Neural progenitor cell (in vitro differentiated cells): ENCODE data around the gene CTXND1. TPM values are rescaled to one million over a fixed set of nuclear protein-coding genes. Genes with fewer than 3 reads are reported as not detected.

ENCODE experiments used
- DNase-seq: peaks from one replicate; pipeline ENCODE4 v3.0.0-alpha.2; 2016; ENCODE audit warnings: low spot score
- H2AFZ ChIP-seq: fragments of 200-600 bp; sonication (generic); replicated peaks from 2 replicates; pipeline ENCODE4 v1.6.1; 2016; ENCODE audit warnings: antibody characterized with exemption
- H3F3A ChIP-seq: fragments of 200-600 bp; sonication (generic); 2 replicates; pipeline ENCODE4 v1.6.1; 2016; ENCODE audit warnings: antibody characterized with exemption, low read depth
- H3K27ac ChIP-seq: fragments of 200-600 bp; sonication (generic); 2 replicates; pipeline ENCODE4 v1.5.1; 2016; ENCODE audit warnings: mild to moderate bottlenecking
- H3K27me3 ChIP-seq: fragments of 200-600 bp; sonication (generic); 2 replicates; pipeline ENCODE4 v1.6.1; 2016; ENCODE audit warnings: mild to moderate bottlenecking, moderate library complexity
- H3K36me3 ChIP-seq: fragments of 200-600 bp; sonication (generic); 2 replicates; pipeline ENCODE4 v1.5.1; 2016
- H3K4me1 ChIP-seq: fragments of 200-600 bp; sonication (generic); 2 replicates; pipeline ENCODE4 v1.6.1; 2016; ENCODE audit warnings: mixed run types
- H3K4me2 ChIP-seq: fragments of 200-600 bp; sonication (generic); 2 replicates; pipeline ENCODE4 v1.6.1; 2016
- H3K4me3 ChIP-seq: fragments of 200-600 bp; sonication (generic); 2 replicates; pipeline ENCODE4 v1.5.1; 2016
- H3K79me2 ChIP-seq: fragments of 200-600 bp; sonication (generic); 2 replicates; pipeline ENCODE4 v1.6.1; 2016; ENCODE audit warnings: low read depth
- H3K9ac ChIP-seq: fragments of 200-600 bp; sonication (generic); 2 replicates; pipeline ENCODE4 v1.6.1; 2016
- H3K9me3 ChIP-seq: fragments of 200-600 bp; sonication (generic); 2 replicates; pipeline ENCODE4 v1.5.1; 2016; ENCODE audit warnings: low read depth
- H4K20me1 ChIP-seq: fragments of 200-600 bp; sonication (generic); 2 replicates; pipeline ENCODE4 v1.6.1; 2016; ENCODE audit warnings: low read depth
- H3K27ac Mint-ChIP-seq: 3 replicates; pipeline ENCODE4 v1.8.0; 2021; ENCODE audit warnings: mixed read lengths
- H3K27me3 Mint-ChIP-seq: 2 replicates; pipeline ENCODE4 v1.8.0; 2022; ENCODE audit warnings: low read depth, mild to moderate bottlenecking, inconsistent platforms, moderate library complexity, mixed read lengths; ENCODE audit not compliant: insufficient read depth
- H3K36me3 Mint-ChIP-seq: 3 replicates; pipeline ENCODE4 v1.8.0; 2021; ENCODE audit warnings: mixed read lengths
- H3K4me1 Mint-ChIP-seq: 3 replicates; pipeline ENCODE4 v1.8.0; 2021; ENCODE audit warnings: mixed read lengths
- H3K4me3 Mint-ChIP-seq: 3 replicates; pipeline ENCODE4 v1.8.0; 2021; ENCODE audit warnings: mild to moderate bottlenecking, moderate library complexity, mixed read lengths
- H3K9me3 Mint-ChIP-seq: 3 replicates; pipeline ENCODE4 v1.8.0; 2020; ENCODE audit warnings: mixed read lengths
- EZH2 ChIP-seq: fragments of 200-600 bp; sonication (generic); IDR thresholded peaks from 2 replicates; pipeline ENCODE4 v1.6.1; 2017; ENCODE audit warnings: antibody characterized with exemption, mild to moderate bottlenecking, moderate library complexity
- EZH2phosphoT487 ChIP-seq: fragments of 200-600 bp; sonication (generic); IDR thresholded peaks from 2 replicates; pipeline ENCODE4 v1.6.1; 2017; ENCODE audit warnings: antibody characterized with exemption
- total RNA-seq: library from RNA; depleted of rRNA; stranded (reverse); fragments of >200 nt; gene quantifications from 2 replicates; pipeline ENCODE4 v1.2.3, GENCODE V29; 2015; ENCODE audit warnings: low replicate concordance
- TF ChIP-seq, protein P1 (sequence below): fragments of 200-600 bp; sonication (generic); IDR thresholded peaks from 2 replicates; pipeline ENCODE4 v1.5.1; 2017; ENCODE audit warnings: antibody characterized with exemption, mild to moderate bottlenecking

Gene CTXND1
- total RNA-seq, 1 donor from 2014 or later = not detected

DNA sequence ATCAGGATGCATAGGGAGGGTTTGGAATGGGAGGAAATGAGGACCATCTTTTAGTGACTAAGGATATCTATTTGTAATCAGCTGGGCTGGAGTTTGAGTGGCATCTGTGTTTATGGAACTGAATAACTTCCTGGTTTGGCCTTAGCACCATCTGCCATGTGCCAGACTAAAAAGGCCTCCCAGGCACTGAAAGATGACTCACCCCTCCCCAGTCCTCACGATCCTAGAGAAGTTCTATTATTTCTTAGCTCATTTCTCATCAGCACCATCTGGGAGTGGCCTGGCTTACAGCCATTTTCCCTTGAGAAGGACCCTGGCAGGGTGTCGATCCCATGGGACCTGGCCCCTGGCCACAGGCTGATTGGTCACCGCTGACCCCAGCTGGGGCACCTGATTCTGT is 23.9 kb upstream of the CTXND1 start:
- Mint-ChIP-seq H3K4me3 (no peak overlapping the region), H3K9me3 (peaks cover 6% of the 10 kb centered on the region), H3K27ac (no peak overlapping the region), H3K27me3 (peaks cover 7% of the 10 kb centered on the region), H3K4me1 (peaks cover 9% of the 10 kb centered on the region), H3K36me3 (no peaks in the 10 kb centered on the region)
- Histone ChIP-seq H4K20me1 (no peaks in the 10 kb centered on the region), H3K9ac (no peak overlapping the region), H3F3A (no peaks in the 10 kb centered on the region), H3K36me3 (no peaks in the 10 kb centered on the region), H3K9me3 (no peaks in the 10 kb centered on the region), H3K27ac (no peak overlapping the region), H3K4me2 (no peak overlapping the region), H3K79me2 (no peaks in the 10 kb centered on the region), H3K4me1 (no peaks in the 10 kb centered on the region), H3K27me3 (peaks cover 10% of the 10 kb centered on the region), H2AFZ (no peak overlapping the region), H3K4me3 (no peak overlapping the region)
- no peak for TF ChIP-seq EZH2
- no peak for DNase-seq

- Histone ChIP-seq H3K4me1 (no peaks in the 10 kb centered on the region), H3K36me3 (no peaks in the 10 kb centered on the region), H3K9ac (no peak overlapping the region), H2AFZ (no peak overlapping the region), H3K4me3 (no peak overlapping the region), H3K79me2 (no peaks in the 10 kb centered on the region), H3K9me3 (no peaks in the 10 kb centered on the region), H3K27ac (no peak overlapping the region), H3F3A (no peaks in the 10 kb centered on the region), H3K4me2 (no peak overlapping the region), H4K20me1 (no peaks in the 10 kb centered on the region), H3K27me3 (peaks cover 18% of the 10 kb centered on the region)
- H3K36me3 Mint-ChIP-seq = no peaks in the 10 kb centered on the region
- no peak for DNase-seq
- no peak overlapping the region for H3K27ac Mint-ChIP-seq
- peaks cover 6% of the 10 kb centered on the region for H3K9me3 Mint-ChIP-seq
- H3K4me1 Mint-ChIP-seq = no peaks in the 10 kb centered on the region
- peaks cover 7% of the 10 kb centered on the region for H3K27me3 Mint-ChIP-seq
- no peak overlapping the region for H3K4me3 Mint-ChIP-seq
- TF ChIP-seq, protein P1, sequence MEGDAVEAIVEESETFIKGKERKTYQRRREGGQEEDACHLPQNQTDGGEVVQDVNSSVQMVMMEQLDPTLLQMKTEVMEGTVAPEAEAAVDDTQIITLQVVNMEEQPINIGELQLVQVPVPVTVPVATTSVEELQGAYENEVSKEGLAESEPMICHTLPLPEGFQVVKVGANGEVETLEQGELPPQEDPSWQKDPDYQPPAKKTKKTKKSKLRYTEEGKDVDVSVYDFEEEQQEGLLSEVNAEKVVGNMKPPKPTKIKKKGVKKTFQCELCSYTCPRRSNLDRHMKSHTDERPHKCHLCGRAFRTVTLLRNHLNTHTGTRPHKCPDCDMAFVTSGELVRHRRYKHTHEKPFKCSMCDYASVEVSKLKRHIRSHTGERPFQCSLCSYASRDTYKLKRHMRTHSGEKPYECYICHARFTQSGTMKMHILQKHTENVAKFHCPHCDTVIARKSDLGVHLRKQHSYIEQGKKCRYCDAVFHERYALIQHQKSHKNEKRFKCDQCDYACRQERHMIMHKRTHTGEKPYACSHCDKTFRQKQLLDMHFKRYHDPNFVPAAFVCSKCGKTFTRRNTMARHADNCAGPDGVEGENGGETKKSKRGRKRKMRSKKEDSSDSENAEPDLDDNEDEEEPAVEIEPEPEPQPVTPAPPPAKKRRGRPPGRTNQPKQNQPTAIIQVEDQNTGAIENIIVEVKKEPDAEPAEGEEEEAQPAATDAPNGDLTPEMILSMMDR = no peak
- no peak for TF ChIP-seq EZH2phosphoT487
- no peak for TF ChIP-seq EZH2
Observed at GRCh38 chr15:80274996-80275395, 23.0 kb upstream of the CTXND1 start.

GRCh38 chr15:80274554-80274953 is 22.5 kb upstream of the CTXND1 start:
- H3K27me3 Mint-ChIP-seq = peaks cover 7% of the 10 kb centered on the region
- Histone ChIP-seq H3K79me2 (no peaks in the 10 kb centered on the region), H3K27me3 (peaks cover 22% of the 10 kb centered on the region), H4K20me1 (no peaks in the 10 kb centered on the region), H2AFZ (no peak overlapping the region), H3K9me3 (no peaks in the 10 kb centered on the region), H3K4me2 (no peak overlapping the region), H3K4me3 (no peak overlapping the region), H3F3A (no peaks in the 10 kb centered on the region), H3K27ac (no peak overlapping the region), H3K9ac (no peak overlapping the region), H3K36me3 (no peaks in the 10 kb centered on the region), H3K4me1 (no peaks in the 10 kb centered on the region)
- TF ChIP-seq, protein P1 = no peak
- no peak for TF ChIP-seq EZH2
- no peak for TF ChIP-seq EZH2phosphoT487
- H3K27ac Mint-ChIP-seq = no peak overlapping the region
- no peaks in the 10 kb centered on the region for H3K36me3 Mint-ChIP-seq
- no peak for DNase-seq
- no peaks in the 10 kb centered on the region for H3K4me1 Mint-ChIP-seq
- peaks cover 6% of the 10 kb centered on the region for H3K9me3 Mint-ChIP-seq
- no peak overlapping the region for H3K4me3 Mint-ChIP-seq

DNA sequence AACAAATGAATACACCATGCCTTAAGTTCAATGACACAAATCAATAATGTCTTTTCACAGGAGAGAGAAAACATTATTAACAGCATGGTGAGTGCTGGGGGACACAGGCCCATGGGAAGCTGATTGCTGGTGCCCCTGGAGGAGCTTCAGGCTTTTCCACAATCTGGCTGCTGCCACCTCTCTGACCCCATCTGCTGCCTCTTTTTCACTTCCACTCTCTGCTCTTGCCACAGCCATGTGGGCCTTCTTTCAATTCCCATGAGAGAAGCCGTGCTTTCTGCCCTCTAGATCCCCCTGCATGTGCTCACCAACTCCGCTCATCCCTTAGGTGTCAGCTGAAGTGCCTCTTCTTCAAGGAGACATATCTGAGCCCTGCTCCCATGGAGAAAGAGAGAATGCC is 21.0 kb upstream of the CTXND1 start:
- H3K9ac ChIP-seq = no peak overlapping the region
- no peak overlapping the region for H2AFZ ChIP-seq
- H3K4me2 ChIP-seq = no peak overlapping the region
- no peak for TF ChIP-seq EZH2
- TF ChIP-seq, protein P1 = no peak
- no peak for TF ChIP-seq EZH2phosphoT487
- H3K79me2 ChIP-seq = no peaks in the 10 kb centered on the region
- no peaks in the 10 kb centered on the region for H4K20me1 ChIP-seq
- no peak overlapping the region for H3K27ac ChIP-seq
- no peak overlapping the region for H3K27ac Mint-ChIP-seq
- H3K36me3 ChIP-seq = no peaks in the 10 kb centered on the region
- no peak for DNase-seq
- H3F3A ChIP-seq = no peaks in the 10 kb centered on the region
- no peaks in the 10 kb centered on the region for H3K4me1 Mint-ChIP-seq
- H3K9me3 Mint-ChIP-seq = peaks cover 6% of the 10 kb centered on the region
- peaks cover 13% of the 10 kb centered on the region for H3K27me3 Mint-ChIP-seq
- no peaks in the 10 kb centered on the region for H3K36me3 Mint-ChIP-seq
- H3K4me1 ChIP-seq = no peaks in the 10 kb centered on the region
- H3K9me3 ChIP-seq = no peaks in the 10 kb centered on the region
- no peak overlapping the region for H3K4me3 Mint-ChIP-seq
- H3K27me3 ChIP-seq = peaks cover 35% of the 10 kb centered on the region
- H3K4me3 ChIP-seq = no peak overlapping the region
